NCI-H2081 treated with DMSO at 0.1 percent for 48 hours (cell line): ENCODE measurements around the gene NHSL2.
"Not testable (repeated sequence)": the region's sequence is repeated elsewhere in the genome, so short reads cannot be mapped to it uniquely, and the experiment has no call there.

Source experiments
- DNase-seq: peaks from one replicate; lab custom pipeline; 2025; lab: John Stamatoyannopoulos, UW

The NHSL2 gene

GRCh38 chrX:71910643-71910985 lies at the start of gene NHSL2:
Gene NHSL2 (plus strand): TSS chrX:71910845.
- no peak for DNase-seq

- DNase-seq, result no peak
Measured at GRCh38 chrX:71867680-71868079, 43.0 kb upstream of the NHSL2 start.

- DNase-seq, result not testable (repeated sequence)
Measured at GRCh38 chrX:71869566-71869965, 41.1 kb upstream of the NHSL2 start.

GRCh38 chrX:71870208-71871098 lies 40.2 kb upstream of the NHSL2 start:
- DNase-seq, result no peak

- no peak for DNase-seq
Measured at GRCh38 chrX:71871367-71871766, 39.3 kb upstream of the NHSL2 start.

GRCh38 chrX:71872542-71873458 lies 37.8 kb upstream of the NHSL2 start:
- DNase-seq, result no peak

GRCh38 chrX:71873459-71873833 lies 37.2 kb upstream of the NHSL2 start:
- no peak for DNase-seq

- DNase-seq, result not testable (repeated sequence)
Measured at GRCh38 chrX:71876841-71877240, 33.8 kb upstream of the NHSL2 start.

- no peak for DNase-seq
Measured at GRCh38 chrX:71885099-71885498, 25.5 kb upstream of the NHSL2 start.

- no peak for DNase-seq
Measured at GRCh38 chrX:71895607-71896006, 15.0 kb upstream of the NHSL2 start.

- DNase-seq, result no peak
Measured at GRCh38 chrX:71906144-71906543, 4.5 kb upstream of the NHSL2 start.

GRCh38 chrX:71908387-71908786 lies 2.3 kb upstream of the NHSL2 start:
- DNase-seq, result no peak

- DNase-seq, result no peak
Measured at GRCh38 chrX:71909956-71910355, 689 bp upstream of the NHSL2 start.

- DNase-seq, result no peak
Measured at GRCh38 chrX:71910986-71911730, 513 bp downstream of the NHSL2 start.

GRCh38 chrX:71911731-71912050 lies 1.0 kb downstream of the NHSL2 start:
- no peak for DNase-seq

GRCh38 chrX:71912156-71912555 lies 1.5 kb downstream of the NHSL2 start:
- DNase-seq, result no peak

GRCh38 chrX:71913156-71913950 lies 2.7 kb downstream of the NHSL2 start:
- no peak for DNase-seq

- DNase-seq, result no peak
Measured at GRCh38 chrX:71917621-71918343, 7.1 kb downstream of the NHSL2 start.

GRCh38 chrX:71919431-71919830 lies 8.8 kb downstream of the NHSL2 start:
- DNase-seq, result no peak

- DNase-seq, result no peak
Measured at GRCh38 chrX:71919886-71920285, 9.2 kb downstream of the NHSL2 start.

GRCh38 chrX:71922686-71923085 lies 12.0 kb downstream of the NHSL2 start:
- no peak for DNase-seq
